SK-N-SH (cell line): ENCODE results near the gene CDH23. TPM values are rescaled to one million over a fixed set of nuclear protein-coding genes. Genes with fewer than 3 reads are reported as not detected.

ENCODE experiments used
- CTCF ChIA-PET: fragments of 300-600, 350-600 bp; formaldehyde crosslinking; extraction: SDS; loops from one replicate; lab custom pipeline; 2021; lab: Yijun Ruan, JAX
- POLR2A ChIA-PET: fragments of 350-600 bp; sonication (Branson Sonifier 250); formaldehyde crosslinking; extraction: SDS; loops from one replicate; lab custom pipeline; 2020; ENCODE audit warnings: antibody characterized with exemption, inconsistent platforms; lab: Yijun Ruan, JAX
- DNase-seq: peaks from one replicate; pipeline ENCODE4 v3.0.0; 2012
- H2AFZ ChIP-seq: fragments of 200-600 bp; sonication (generic); 2 replicates; pipeline ENCODE4 v1.8.1; 2016; ENCODE audit warnings: antibody characterized with exemption, mild to moderate bottlenecking, low read depth
- H3F3A ChIP-seq: fragments of 200-600 bp; sonication (generic); replicated peaks from 2 replicates; pipeline ENCODE3; 2016; ENCODE audit warnings: antibody characterized with exemption, mild to moderate bottlenecking; ENCODE audit not compliant: insufficient read depth
- H3K27ac ChIP-seq, 2 experiments: fragments of 200-500 bp in 1 of 2; fragments of 200-600 bp in 1 of 2; sonication (Bioruptor generic) in 1 of 2; sonication (generic), shearing (Covaris generic) in 1 of 2; 2 replicates each; pipeline versions ENCODE4 v1.5.1 to v1.6.1; 2014 to 2016; ENCODE audit warnings: low read depth in 2 of 2, inconsistent platforms in 1 of 2, low read length in 1 of 2, mild to moderate bottlenecking in 1 of 2, mixed read lengths in 1 of 2
- H3K27me3 ChIP-seq: fragments of 200-600 bp; sonication (generic), shearing (Covaris generic); 2 replicates; pipeline ENCODE4 v1.6.1; 2016; ENCODE audit warnings: mixed run types; ENCODE audit not compliant: insufficient read depth
- H3K36me3 ChIP-seq, 2 experiments: fragments of 200-500 bp in 1 of 2; fragments of 200-600 bp in 1 of 2; sonication (Bioruptor generic) in 1 of 2; sonication (generic) in 1 of 2; replicated peaks in 1 of 2; 2 replicates each; pipeline versions ENCODE3 to v1.5.1; 2014 to 2016; ENCODE audit warnings: low read length in 1 of 2, mild to moderate bottlenecking in 1 of 2; ENCODE audit not compliant: insufficient read depth in 2 of 2, control insufficient read depth in 1 of 2
- H3K4me1 ChIP-seq, 2 experiments: fragments of 200-500 bp in 1 of 2; fragments of 200-600 bp in 1 of 2; sonication (Bioruptor generic) in 1 of 2; sonication (generic), shearing (Covaris generic) in 1 of 2; 2 replicates each; pipeline versions ENCODE4 v1.5.1 to v1.6.1; 2014 to 2016; ENCODE audit warnings: low read depth in 1 of 2, low read length in 1 of 2, mixed run types in 1 of 2; ENCODE audit not compliant: insufficient read depth in 2 of 2, control insufficient read depth in 1 of 2
- H3K4me2 ChIP-seq: fragments of 200-600 bp; sonication (generic), shearing (Covaris generic); 2 replicates; pipeline ENCODE4 v1.6.1; 2017; ENCODE audit warnings: mixed run types
- H3K4me3 ChIP-seq, 2 experiments: fragments of 200-500 bp in 1 of 2; fragments of 200-600 bp in 1 of 2; sonication (Bioruptor generic) in 1 of 2; sonication (generic), shearing (Covaris generic) in 1 of 2; 2 replicates each; pipeline versions ENCODE4 v1.5.1 to v1.8.1; 2014 to 2016; ENCODE audit warnings: low read depth in 2 of 2, inconsistent platforms in 1 of 2, low read length in 1 of 2, mild to moderate bottlenecking in 1 of 2, mixed read lengths in 1 of 2, moderate library complexity in 1 of 2
- H3K79me2 ChIP-seq: fragments of 200-600 bp; sonication (generic); 2 replicates; pipeline ENCODE4 v1.8.1; 2017; ENCODE audit warnings: mild to moderate bottlenecking; ENCODE audit not compliant: insufficient read depth
- H3K9ac ChIP-seq: fragments of 200-600 bp; sonication (generic); 2 replicates; pipeline ENCODE4 v1.6.1; 2017; ENCODE audit warnings: mixed run types
- H3K9me2 ChIP-seq: fragments of 200-600 bp; sonication (generic); 2 replicates; pipeline ENCODE4 v1.6.1; 2017; ENCODE audit warnings: mixed run types
- H3K9me3 ChIP-seq: fragments of 200-600 bp; sonication (generic); 2 replicates; pipeline ENCODE4 v1.6.1; 2017; ENCODE audit warnings: mixed run types, mild to moderate bottlenecking, moderate library complexity
- H4K20me1 ChIP-seq: fragments of 200-600 bp; sonication (generic); 2 replicates; pipeline ENCODE4 v1.6.1; 2017; ENCODE audit warnings: mild to moderate bottlenecking, mixed run types; ENCODE audit not compliant: insufficient read depth
- CHD2 ChIP-seq: fragments of 150-350 bp; IDR thresholded peaks from 2 replicates; pipeline ENCODE4 v1.6.1; 2018; ENCODE audit warnings: low read length; ENCODE audit not compliant: partially characterized antibody
- CTCF ChIP-seq: fragments of 200-600 bp; sonication (generic); IDR thresholded peaks from 2 replicates; pipeline ENCODE4 v1.6.1; 2017; ENCODE audit warnings: antibody characterized with exemption, mild to moderate bottlenecking, moderate library complexity
- EP300 ChIP-seq, 2 experiments: IDR thresholded peaks; 2 replicates each; pipeline versions ENCODE4 v1.4.0 to v1.6.1; 2012; ENCODE audit warnings: borderline replicate concordance in 1 of 2, low read depth in 1 of 2, low read length in 1 of 2
- FOXJ3 ChIP-seq: sonication (generic); formaldehyde crosslinking; IDR thresholded peaks from 2 replicates; pipeline ENCODE4 v1.5.1; 2020; ENCODE audit warnings: mild to moderate bottlenecking, missing genetic modification reagents
- FOXM1 ChIP-seq: IDR thresholded peaks from 2 replicates; pipeline ENCODE4 v1.4.0; 2012; ENCODE audit warnings: low read depth, mild to moderate bottlenecking
- JUND ChIP-seq: IDR thresholded peaks from 2 replicates; pipeline ENCODE4 v1.4.0; 2012
- NFIC ChIP-seq: IDR thresholded peaks from 2 replicates; pipeline ENCODE4 v1.4.0; 2012; ENCODE audit warnings: borderline replicate concordance
- NRF1 ChIP-seq: IDR thresholded peaks from 2 replicates; pipeline ENCODE4 v1.6.1; 2012; ENCODE audit warnings: low read depth, mild to moderate bottlenecking, low read length
- POLR2AphosphoS5 ChIP-seq: IDR thresholded peaks from 2 replicates; pipeline ENCODE4 v1.6.1; 2012; ENCODE audit warnings: low read depth, low read length
- RCOR1 ChIP-seq: fragments of 150-350 bp; IDR thresholded peaks from 2 replicates; pipeline ENCODE4 v1.6.1; 2017; ENCODE audit warnings: antibody characterized with exemption, low read length
- REST ChIP-seq: IDR thresholded peaks from 2 replicates; pipeline ENCODE4 v1.6.1; 2012; ENCODE audit warnings: mild to moderate bottlenecking, low read depth, low read length, moderate library complexity
- RFX5 ChIP-seq: IDR thresholded peaks from 2 replicates; pipeline ENCODE4 v1.6.1; 2012; ENCODE audit warnings: mild to moderate bottlenecking, improper control_type of control experiment, low read length
- SIN3A ChIP-seq: IDR thresholded peaks from 2 replicates; pipeline ENCODE4 v1.6.1; 2012; ENCODE audit warnings: low read depth, mild to moderate bottlenecking, low read length, moderate library complexity, borderline replicate concordance
- SMC3 ChIP-seq: IDR thresholded peaks from 2 replicates; pipeline ENCODE4 v1.6.1; 2012; ENCODE audit warnings: low read depth, low read length, improper control_type of control experiment
- TAF1 ChIP-seq: IDR thresholded peaks from 2 replicates; pipeline ENCODE4 v1.6.1; 2012; ENCODE audit warnings: low read depth, mild to moderate bottlenecking, low read length, moderate library complexity, borderline replicate concordance
- TEAD4 ChIP-seq: IDR thresholded peaks from 2 replicates; pipeline ENCODE4 v1.4.0; 2012; ENCODE audit warnings: mild to moderate bottlenecking, borderline replicate concordance; ENCODE audit not compliant: insufficient read depth
- USF1 ChIP-seq: IDR thresholded peaks from 2 replicates; pipeline ENCODE4 v1.4.0; 2012; ENCODE audit warnings: low read depth, borderline replicate concordance
- WGBS: methylation state at CpG from one replicate; pipeline ENCODE4 v1.1.6; 2017; ENCODE audit warnings: low lambda C conversion rate; 5-methylcytosine and 5-hydroxymethylcytosine counted together
- polyA plus RNA-seq, 3 experiments: library from polyadenylated mRNA; depleted of rRNA; stranded (reverse); fragments of >200 nt; gene quantifications; 2 replicates each; pipeline ENCODE4 v1.2.3, GENCODE V29; 2012
- TF ChIP-seq, protein P1 (sequence below): IDR thresholded peaks from 2 replicates; pipeline ENCODE4; 2012

Gene CDH23
- polyA plus RNA-seq, 1 of the 3 experiments (the other 2 are of a cell fraction), result 0.03 TPM

DNA sequence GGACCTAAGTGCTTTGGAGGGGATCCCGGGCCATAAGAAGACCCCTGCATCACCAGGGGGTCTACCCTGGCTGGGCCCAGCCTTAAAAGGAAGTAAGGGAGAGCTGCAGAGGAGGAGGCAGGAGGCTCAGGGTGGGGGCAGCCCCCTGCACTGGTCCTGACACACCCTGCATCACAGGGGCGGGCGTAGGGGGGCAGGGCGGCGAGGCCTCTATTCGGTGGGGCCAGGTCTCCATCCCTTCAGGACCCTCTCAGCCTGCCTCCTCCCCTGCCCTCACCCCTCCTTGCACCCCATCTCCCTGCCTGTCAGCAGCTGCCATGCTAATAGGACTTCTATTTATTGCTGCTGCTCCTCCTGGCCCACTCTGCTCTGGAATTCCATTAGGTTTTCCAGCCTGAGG lies 221.5 kb downstream of the CDH23 start:
- no peak overlapping the region for H3K4me3 ChIP-seq
- H3K9me3 ChIP-seq, result no peaks in the 10 kb centered on the region
- no peaks in the 10 kb centered on the region for H3F3A ChIP-seq
- TF ChIP-seq TAF1, result no peak
- TF ChIP-seq FOXM1, result no peak
- no peak for TF ChIP-seq CTCF
- TF ChIP-seq REST, result no peak
- TF ChIP-seq SMC3, result no peak
- no peak for TF ChIP-seq FOXJ3 (CRISPR knock-in tag)
- no peak for TF ChIP-seq RCOR1
- TF ChIP-seq EP300 (IDR thresholded peaks at IDR 0.05; ENCODE audit: borderline replicate concordance in 1 of 2, low read depth in 1 of 2, low read length in 1 of 2), result no peak
- TF ChIP-seq RFX5, result no peak
- TF ChIP-seq POLR2AphosphoS5, result no peak
- no peak for TF ChIP-seq SIN3A
- no peak for TF ChIP-seq NFIC
- no peak for TF ChIP-seq JUND
- TF ChIP-seq, protein P1, sequence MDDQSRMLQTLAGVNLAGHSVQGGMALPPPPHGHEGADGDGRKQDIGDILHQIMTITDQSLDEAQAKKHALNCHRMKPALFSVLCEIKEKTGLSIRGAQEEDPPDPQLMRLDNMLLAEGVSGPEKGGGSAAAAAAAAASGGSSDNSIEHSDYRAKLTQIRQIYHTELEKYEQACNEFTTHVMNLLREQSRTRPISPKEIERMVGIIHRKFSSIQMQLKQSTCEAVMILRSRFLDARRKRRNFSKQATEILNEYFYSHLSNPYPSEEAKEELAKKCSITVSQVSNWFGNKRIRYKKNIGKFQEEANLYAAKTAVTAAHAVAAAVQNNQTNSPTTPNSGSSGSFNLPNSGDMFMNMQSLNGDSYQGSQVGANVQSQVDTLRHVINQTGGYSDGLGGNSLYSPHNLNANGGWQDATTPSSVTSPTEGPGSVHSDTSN, result no peak
- TF ChIP-seq CHD2, result no peak
- no peak for TF ChIP-seq TEAD4
- no peak for TF ChIP-seq USF1
- TF ChIP-seq NRF1, result no peak
- 74% methylated on average over 6 of the region's 6 CpGs for WGBS
- H3K9me2 ChIP-seq, result no peaks in the 10 kb centered on the region
- ChIA-PET CTCF (interaction anchor here (1.0 to 3.9 kb wide), 4 partner anchors 9 to 234 kb away, joined by 3 to 37 read pairs (median 8); partner anchors contain the start of gene CDH23), POLR2A (no interaction called here)
- H3K4me1 ChIP-seq, result peaks cover 18 to 30% of the 10 kb centered on the region in 2 experiments; a peak in 1 of 4 replicates
- no peak for DNase-seq
- H3K4me2 ChIP-seq, result no peak overlapping the region
- H3K36me3 ChIP-seq, result no peaks in the 10 kb centered on the region
- H4K20me1 ChIP-seq, result no peaks in the 10 kb centered on the region
- H3K9ac ChIP-seq, result no peak overlapping the region
- H3K27me3 ChIP-seq, result no peaks in the 10 kb centered on the region
- H2AFZ ChIP-seq, result no peak overlapping the region
- H3K27ac ChIP-seq, result no peak overlapping the region
- no peaks in the 10 kb centered on the region for H3K79me2 ChIP-seq
